ENCODE results near the gene MOCS1. TPM values are rescaled to one million over a fixed set of nuclear protein-coding genes. Genes with fewer than 3 reads are reported as not detected.

Gene MOCS1
- total and polyA plus RNA-seq, 11 donors = 16.4 to 40.3 (median 25.4) TPM

- Histone ChIP-seq H3K9me3 (no peaks in the 10 kb centered on the region), H3K4me1 (peaks cover 0 to 59% (median 32%) of the 10 kb centered on the region in 12 donors), H3K4me3 (peak overlapping the region; percentile 64 to 98 (median 87)), H3K27ac (peak overlapping the region; percentile 30 to 95 (median 87)), H3K36me3 (no peaks in the 10 kb centered on the region), H3K27me3 (peaks cover 0 to 3% (median 0%) of the 10 kb centered on the region in 9 donors)
- 10 to 17% (median 15%) methylated on average over 6 to 9 of the region's 9 CpGs for WGBS, 4 donors
- ATAC-seq (no peak), DNase-seq (no peak)
- TF ChIP-seq CTCF (IDR thresholded peaks at IDR 0.05) (no peak), POLR2A (IDR thresholded peaks at IDR 0.05) (no peak)
- intact Hi-C loops (cut with DNase I) = no loop called here
These were observed 562 bp downstream of the MOCS1 start for GRCh38 chr6:39933669-39934130.

GRCh38 chr6:39932386-39932910, 1.8 kb downstream of the MOCS1 start:
- intact Hi-C loops (cut with DNase I) = no loop called here
- peak overlapping the region in 11 of 12 donors; percentile 5 to 95 (median 87) for H3K27ac ChIP-seq

GRCh38 chr6:39931607-39932006, 2.7 kb downstream of the MOCS1 start:
- Histone ChIP-seq H3K4me1 (peaks cover 0 to 73% (median 39%) of the 10 kb centered on the region in 12 donors), H3K36me3 (peaks cover 0 to 7% (median 0%) of the 10 kb centered on the region in 9 donors), H3K27ac (peak overlapping the region in 7 of 12 donors; percentile 15 to 83 (median 39)), H3K4me3 (peak overlapping the region in 10 of 12 donors; percentile 66 to 98 (median 89)), H3K9me3 (no peaks in the 10 kb centered on the region), H3K27me3 (peaks cover 0 to 3% (median 0%) of the 10 kb centered on the region in 9 donors)
- DNase-seq = no peak
- TF ChIP-seq POLR2A (IDR thresholded peaks at IDR 0.05) = no peak
- TF ChIP-seq CTCF (IDR thresholded peaks at IDR 0.05) = no peak
- WGBS, 4 donors = 50 to 83% (median 64%) methylated on average over 1 of the region's 1 CpG
- intact Hi-C loops (cut with DNase I) = no loop called here
- ATAC-seq = no peak

More at GRCh38 chr6:39932386-39932910, 1.8 kb downstream of the MOCS1 start:
- ATAC-seq (no peak), DNase-seq (no peak)
- H3K4me1 ChIP-seq = peaks cover 0 to 65% (median 35%) of the 10 kb centered on the region in 12 donors
- peaks cover 0 to under 1% (median 0%) of the 10 kb centered on the region in 9 donors for H3K36me3 ChIP-seq
- peak overlapping the region in 10 of 12 donors; percentile 66 to 98 (median 89) for H3K4me3 ChIP-seq
- WGBS, 4 donors = 76 to 87% (median 82%) methylated on average over 8 of the region's 8 CpGs
- TF ChIP-seq CTCF (IDR thresholded peaks at IDR 0.05) (no peak), POLR2A (IDR thresholded peaks at IDR 0.05) (no peak)
- no peaks in the 10 kb centered on the region for H3K9me3 ChIP-seq
- H3K27me3 ChIP-seq = peaks cover 0 to 3% (median 0%) of the 10 kb centered on the region in 9 donors

- H3K4me3 ChIP-seq = peak overlapping the region in 5 of 12 donors; percentile 5 to 98 (median 66)
- H3K27ac ChIP-seq = peak overlapping the region in 10 of 12 donors; percentile 0 to 83 (median 22)
- no peak for TF ChIP-seq POLR2A (IDR thresholded peaks at IDR 0.05)
- TF ChIP-seq CTCF (IDR thresholded peaks at IDR 0.05) = no peak
- peaks cover 0 to 15% (median 7%) of the 10 kb centered on the region in 9 donors for H3K36me3 ChIP-seq
- DNase-seq (no peak), ATAC-seq (no peak)
- intact Hi-C loops (cut with DNase I) = no loop called here
- WGBS, 4 donors = 66 to 76% (median 71%) methylated on average over 4 of the region's 4 CpGs
- H3K27me3 ChIP-seq = peaks cover 0 to 3% (median 0%) of the 10 kb centered on the region in 9 donors
- no peaks in the 10 kb centered on the region for H3K9me3 ChIP-seq
- H3K4me1 ChIP-seq = peaks cover 0 to 73% (median 39%) of the 10 kb centered on the region in 12 donors
These were observed 3.7 kb downstream of the MOCS1 start for GRCh38 chr6:39930540-39930939.
